Neural progenitor cell (in vitro differentiated cells): ENCODE results near the gene RBP5.

Experiments
- CTCF ChIP-seq: fragments of 200-600 bp; sonication (generic); IDR thresholded peaks from 2 replicates; pipeline ENCODE4 v1.5.1; 2017; ENCODE audit warnings: antibody characterized with exemption, mild to moderate bottlenecking
- EZH2phosphoT487 ChIP-seq: fragments of 200-600 bp; sonication (generic); IDR thresholded peaks from 2 replicates; pipeline ENCODE4 v1.6.1; 2017; ENCODE audit warnings: antibody characterized with exemption

- TF ChIP-seq CTCF (no peak), EZH2phosphoT487 (no peak)
These were observed 11.0 kb downstream of the RBP5 start for GRCh38 chr12:7117670-7118069.
